ENCODE measurements around the gene TGFBR2.

Gene TGFBR2

DNA sequence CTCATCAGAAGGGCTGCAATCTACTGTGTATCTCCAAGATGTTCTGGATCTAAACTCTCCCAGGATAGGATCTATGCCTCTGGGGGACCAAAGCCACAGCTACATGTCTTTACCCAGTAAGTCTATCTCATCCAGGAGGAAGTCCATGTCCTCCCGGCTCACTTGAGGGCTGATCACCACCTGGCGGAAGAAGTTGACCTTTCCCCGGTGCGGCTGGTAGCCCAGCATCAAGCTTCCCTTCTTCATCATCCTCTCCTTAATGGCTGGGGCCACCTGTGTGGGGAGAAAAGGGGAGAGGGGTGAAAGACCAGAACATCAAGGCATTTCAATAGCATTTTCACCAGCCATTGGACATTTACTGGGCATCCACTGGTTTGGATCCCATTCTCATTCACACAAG lies 121.7 kb downstream of the TGFBR2 start:
- DNase-seq: no peak

DNA sequence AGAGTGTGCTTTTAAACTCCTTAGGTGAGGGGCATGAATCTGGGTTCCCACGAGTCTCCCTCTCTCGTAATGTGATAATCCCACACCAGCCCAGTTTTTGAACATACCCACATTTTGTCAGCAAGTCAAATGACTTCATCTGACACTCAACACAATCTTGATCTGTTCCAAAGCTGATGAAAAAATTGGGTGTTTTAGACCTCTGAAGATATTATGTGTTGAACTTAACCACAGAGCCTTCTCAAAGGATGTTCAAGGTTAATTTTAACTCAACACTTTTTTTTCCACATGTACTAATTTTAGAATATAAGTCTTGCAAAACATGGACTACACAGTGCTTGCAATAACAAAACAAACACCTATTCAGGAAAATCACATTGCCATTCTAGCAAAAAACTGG lies 123.1 kb downstream of the TGFBR2 start:
- no peak for DNase-seq

DNA sequence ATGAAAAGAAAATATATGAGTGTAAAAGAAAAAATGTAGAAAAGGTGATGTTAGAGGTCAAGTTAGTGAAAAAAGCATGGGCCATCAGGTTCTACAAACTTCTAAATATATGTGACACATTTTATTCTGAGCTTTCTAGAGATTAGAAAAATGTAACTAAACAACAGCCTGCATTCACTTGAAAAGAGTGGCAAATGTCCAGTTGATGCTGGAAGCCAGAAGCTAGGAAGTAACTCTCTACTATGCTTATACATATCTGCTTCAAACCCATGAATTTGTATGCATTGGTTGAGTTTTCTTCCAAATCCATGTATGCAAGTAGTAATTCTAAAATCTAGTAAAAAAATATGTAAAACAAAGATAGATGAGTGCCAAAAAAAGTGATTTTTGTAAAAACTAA lies 123.5 kb downstream of the TGFBR2 start:
- no peak for DNase-seq

DNA sequence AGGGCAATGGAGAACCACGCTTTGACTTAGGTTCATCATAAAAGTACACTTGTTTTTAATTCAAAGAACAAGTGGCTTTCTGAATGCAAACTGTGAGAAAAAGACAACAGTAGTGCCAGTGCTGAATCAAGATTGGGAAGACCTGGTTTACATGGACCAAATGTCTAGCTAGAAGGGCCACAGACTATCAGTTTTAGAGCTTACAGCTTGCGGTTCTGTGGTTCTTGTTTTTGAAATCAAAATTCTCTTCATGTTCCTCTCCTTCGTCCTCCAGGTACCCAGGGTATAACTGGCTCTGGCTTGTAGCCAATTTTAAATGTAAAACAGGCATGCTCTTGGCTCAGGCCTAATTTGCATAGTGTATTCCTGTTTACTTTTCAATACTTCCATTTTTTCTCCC lies 124.6 kb downstream of the TGFBR2 start:
- no peak for DNase-seq

DNA sequence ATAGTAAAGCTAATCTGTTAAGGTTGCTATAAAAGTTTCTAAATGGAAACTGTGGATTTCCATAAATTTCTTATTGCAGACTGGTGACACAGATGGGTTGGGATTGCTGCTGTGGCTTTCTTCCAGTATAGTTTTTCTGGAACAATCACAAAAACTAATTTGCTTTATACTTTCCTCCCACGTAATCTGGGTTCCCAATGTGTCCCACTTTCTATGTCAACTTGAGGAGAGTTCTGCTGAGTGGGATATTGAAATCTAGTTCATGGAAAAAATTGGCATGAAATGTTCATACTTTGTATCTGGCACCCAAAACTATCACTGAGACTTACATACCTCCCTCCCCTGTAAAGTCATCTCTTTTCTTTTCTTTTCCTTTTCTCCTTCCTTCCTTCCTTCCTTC lies 126.8 kb downstream of the TGFBR2 start:
- DNase-seq: no peak

DNA sequence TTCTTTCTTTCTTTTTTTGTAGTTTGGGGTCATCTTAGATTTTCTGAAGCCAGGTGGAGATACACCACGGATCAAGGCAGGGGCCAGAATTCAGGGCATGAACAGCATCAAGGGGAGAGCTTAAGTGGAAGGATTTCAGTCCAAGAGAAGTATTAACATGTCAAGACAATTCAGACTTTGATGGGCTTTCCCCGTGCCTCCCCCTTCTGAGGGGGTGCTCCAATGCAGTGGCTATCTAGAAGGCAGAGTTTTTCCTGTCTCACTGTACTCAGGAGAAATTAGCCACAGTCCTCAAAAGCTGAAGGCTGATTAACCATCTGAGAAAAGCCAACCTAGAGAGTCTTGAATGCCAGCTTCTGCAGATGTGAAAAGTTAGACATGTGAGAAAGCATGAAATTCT lies 127.3 kb downstream of the TGFBR2 start:
- no peak for DNase-seq

DNA sequence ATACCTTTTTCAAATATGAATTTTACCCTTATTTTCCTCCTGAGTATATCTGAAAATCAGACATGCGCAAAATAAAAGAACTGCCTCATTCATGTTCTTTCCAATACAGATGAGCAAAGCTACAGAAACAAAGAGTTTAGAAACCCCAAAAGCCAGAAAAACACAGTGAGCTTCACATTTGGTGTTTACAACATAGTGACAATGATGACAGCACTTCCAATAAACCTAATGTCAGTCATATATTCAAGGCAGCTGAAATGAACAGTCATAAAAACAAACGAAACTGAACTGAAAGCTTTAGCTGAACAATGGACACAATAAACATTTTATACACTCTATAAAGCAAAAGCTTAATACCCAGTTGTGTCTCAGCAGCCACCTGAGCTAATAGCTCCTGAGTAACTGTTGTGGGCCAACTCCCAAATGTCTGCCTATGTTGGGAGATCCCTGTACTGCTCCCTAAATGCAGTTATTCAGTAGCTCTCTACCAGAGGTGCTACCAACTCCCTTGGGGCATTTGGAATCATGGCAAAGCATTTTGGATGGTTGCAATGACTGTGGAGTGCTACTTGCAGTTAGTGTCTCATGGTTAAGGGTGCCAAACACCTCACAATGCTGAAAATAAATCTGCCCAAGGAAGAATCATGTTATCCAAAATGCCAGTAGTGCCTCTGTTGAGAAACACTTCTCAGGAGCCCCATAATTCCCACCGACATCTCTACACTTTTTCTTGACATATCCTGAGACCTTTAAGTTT lies 131.5 kb downstream of the TGFBR2 start:
- no peak for DNase-seq

DNA sequence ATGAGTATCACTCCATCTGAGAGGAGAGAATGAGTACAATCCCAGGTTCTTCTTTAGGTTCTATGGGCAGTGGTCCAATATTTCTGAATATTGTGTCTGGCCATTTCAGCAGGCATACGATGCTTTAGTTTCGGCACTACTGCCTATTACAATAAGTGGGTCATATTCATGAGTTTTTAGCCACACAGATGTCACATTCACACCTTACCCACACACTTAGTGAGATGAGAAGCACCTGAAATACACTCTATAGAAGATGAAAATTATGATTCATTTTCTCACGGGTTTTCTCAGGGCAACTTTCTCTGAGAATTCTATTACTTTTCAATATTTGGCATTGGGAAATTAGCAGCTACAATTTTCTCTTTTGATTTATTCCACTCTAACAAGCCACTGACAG lies 132.2 kb downstream of the TGFBR2 start:
- no peak for DNase-seq

DNA sequence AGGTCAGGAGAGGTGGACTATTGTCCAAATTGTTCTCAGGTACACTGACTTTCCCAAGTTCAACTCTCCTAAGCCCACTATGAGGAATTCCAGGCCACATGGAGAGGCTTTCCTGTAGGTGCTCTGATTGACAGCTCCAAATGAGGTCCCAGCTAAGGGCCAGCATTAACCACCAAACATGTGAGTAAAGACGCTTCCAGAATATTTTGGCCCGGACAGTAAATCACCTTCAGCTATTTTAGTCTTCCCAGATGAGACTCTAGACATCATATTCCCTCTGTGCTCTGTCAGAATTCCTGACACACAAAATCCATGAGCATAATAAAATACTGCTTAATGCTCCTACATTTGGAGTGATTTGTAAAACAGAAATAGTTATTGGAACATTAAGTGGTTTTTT lies 135.5 kb downstream of the TGFBR2 start:
- no peak for DNase-seq

DNA sequence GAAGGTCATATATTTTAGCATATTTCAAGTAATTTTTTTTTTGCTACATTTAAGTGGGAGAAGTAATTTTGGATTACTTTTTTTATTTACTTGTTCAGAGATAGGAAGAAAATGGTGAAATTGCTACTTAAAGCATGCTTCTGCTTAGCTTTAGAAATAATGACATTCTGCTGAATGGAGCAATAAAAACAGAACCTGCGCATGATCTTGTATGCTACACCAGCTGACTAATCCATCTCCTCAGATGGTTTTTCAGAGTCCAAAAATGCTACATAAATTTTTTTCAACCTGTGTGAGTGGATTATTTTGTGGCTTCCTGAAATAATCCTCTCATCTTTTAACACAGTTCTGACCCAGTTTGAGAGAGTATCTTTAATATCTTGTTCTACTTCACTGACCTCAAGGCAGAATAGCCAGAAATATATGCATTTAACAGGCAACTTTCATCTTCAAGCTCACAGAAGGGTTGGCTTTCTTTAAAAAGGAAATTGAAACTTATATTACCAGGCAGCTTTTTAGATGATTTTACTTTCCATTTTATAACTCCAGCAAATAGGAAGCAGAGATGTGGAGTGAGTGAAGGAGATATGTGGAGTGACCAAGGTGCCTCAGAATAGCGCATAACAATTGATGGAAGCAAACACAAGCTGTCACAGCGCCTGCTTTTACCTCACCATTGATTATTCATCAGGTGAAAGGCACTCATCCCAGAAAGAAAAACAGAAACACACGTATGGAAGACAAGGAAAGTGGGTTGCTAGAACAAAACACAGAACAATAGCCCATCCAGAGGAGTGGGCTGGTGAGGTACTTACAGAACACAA lies 136.6 kb downstream of the TGFBR2 start:
- no peak for DNase-seq
